Measurements from ENCODE around the gene CIAO1.
A peak's percentile ranks its signal among the peaks of the same experiment; 100 is the strongest.

CIAO1 gene

GRCh38 chr2:96316999-96317398 lies 51.0 kb downstream of the CIAO1 start:
- Histone ChIP-seq H3K9ac (ENCODE audit: low read depth, low read length) (no peak overlapping the region), H3K27me3 (ENCODE audit: insufficient read depth, low read length) (peaks cover 36% of the 10 kb centered on the region), H3K36me3 (ENCODE audit: insufficient read depth, low read length) (no peaks in the 10 kb centered on the region), H3K27ac (ENCODE audit: low read depth, low read length) (no peak overlapping the region), H3K4me3 (ENCODE audit: low read length) (no peak overlapping the region), H3K4me1 (ENCODE audit: insufficient read depth, low read length) (peaks cover 9% of the 10 kb centered on the region; the same call in 1 of the 2 replicates), H3K9me3 (ENCODE audit: insufficient read depth, low read depth, low read length) (no peaks in the 10 kb centered on the region)

- H3K9me3 ChIP-seq (ENCODE audit: insufficient read depth, low read depth, low read length), result no peaks in the 10 kb centered on the region
- peaks cover 42% of the 10 kb centered on the region for H3K27me3 ChIP-seq (ENCODE audit: insufficient read depth, low read length)
- H3K27ac ChIP-seq (ENCODE audit: low read depth, low read length), result no peak overlapping the region
- peaks cover 9% of the 10 kb centered on the region; the same call in 1 of the 2 replicates for H3K4me1 ChIP-seq (ENCODE audit: insufficient read depth, low read length)
- H3K9ac ChIP-seq (ENCODE audit: low read depth, low read length), result no peak overlapping the region
- 90% methylated on average over 4 of the region's 4 CpGs for WGBS
- H3K4me3 ChIP-seq (ENCODE audit: low read length), result no peak overlapping the region
- no peaks in the 10 kb centered on the region for H3K36me3 ChIP-seq (ENCODE audit: insufficient read depth, low read length)
These were observed 51.6 kb downstream of the CIAO1 start for GRCh38 chr2:96317584-96317997.

DNA sequence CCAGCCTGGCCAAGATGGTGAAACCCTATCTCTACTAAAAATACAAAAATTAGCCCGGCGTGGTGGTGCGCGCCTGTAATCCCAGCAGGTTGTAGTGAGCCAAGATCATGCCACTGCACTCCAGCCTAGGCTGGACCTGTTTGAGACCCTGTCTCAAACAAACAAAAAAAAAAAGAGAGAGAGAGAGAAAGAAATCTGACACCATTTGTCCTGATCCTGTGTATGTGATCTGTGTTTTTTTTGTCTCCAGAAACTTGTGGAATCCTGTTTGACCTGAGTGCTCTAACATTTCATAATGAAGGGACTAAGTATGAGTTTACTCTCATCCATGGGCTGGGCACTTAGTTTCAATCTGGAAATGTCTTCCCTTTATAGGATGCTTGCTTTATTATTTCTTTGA lies 52.7 kb downstream of the CIAO1 start:
- WGBS, result 100% methylated on average over 4 of the region's 4 CpGs
- no peak overlapping the region for H3K4me3 ChIP-seq (ENCODE audit: low read length)
- no peaks in the 10 kb centered on the region for H3K9me3 ChIP-seq (ENCODE audit: insufficient read depth, low read depth, low read length)
- H3K27ac ChIP-seq (ENCODE audit: low read depth, low read length), result no peak overlapping the region
- peaks cover 53% of the 10 kb centered on the region for H3K27me3 ChIP-seq (ENCODE audit: insufficient read depth, low read length)
- peaks cover 9% of the 10 kb centered on the region; the same call in 1 of the 2 replicates for H3K4me1 ChIP-seq (ENCODE audit: insufficient read depth, low read length)
- no peak overlapping the region for H3K9ac ChIP-seq (ENCODE audit: low read depth, low read length)
- H3K36me3 ChIP-seq (ENCODE audit: insufficient read depth, low read length), result no peaks in the 10 kb centered on the region

DNA sequence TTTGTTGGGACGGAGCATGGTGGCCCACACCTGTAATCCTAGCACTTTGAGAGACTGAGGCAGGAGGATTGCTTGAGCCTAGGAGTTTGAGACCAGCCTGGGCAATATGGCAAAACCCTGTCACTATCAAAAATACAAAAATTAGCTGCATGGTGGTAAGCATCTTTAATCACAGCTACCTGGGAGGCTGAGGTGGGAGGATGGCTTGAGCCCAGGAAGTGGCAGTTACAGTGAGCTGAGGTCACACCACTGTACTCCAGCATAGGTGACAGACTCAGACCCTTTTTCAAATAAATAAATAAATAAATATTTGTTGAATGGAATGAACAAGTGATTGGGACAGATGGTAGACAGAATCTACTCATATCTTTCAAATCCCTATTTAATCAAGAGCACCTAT lies 53.4 kb downstream of the CIAO1 start:
- H3K27me3 ChIP-seq (ENCODE audit: insufficient read depth, low read length), result peaks cover 60% of the 10 kb centered on the region
- H3K4me3 ChIP-seq (ENCODE audit: low read length), result no peak overlapping the region
- no peaks in the 10 kb centered on the region for H3K9me3 ChIP-seq (ENCODE audit: insufficient read depth, low read depth, low read length)
- no peaks in the 10 kb centered on the region for H3K36me3 ChIP-seq (ENCODE audit: insufficient read depth, low read length)
- H3K9ac ChIP-seq (ENCODE audit: low read depth, low read length), result no peak overlapping the region
- H3K27ac ChIP-seq (ENCODE audit: low read depth, low read length), result no peak overlapping the region
- WGBS, result 64% methylated on average over 1 of the region's 1 CpG
- H3K4me1 ChIP-seq (ENCODE audit: insufficient read depth, low read length), result peaks cover 9% of the 10 kb centered on the region; the same call in 1 of the 2 replicates

GRCh38 chr2:96320326-96320725 lies 54.3 kb downstream of the CIAO1 start:
- Histone ChIP-seq H3K9ac (ENCODE audit: low read depth, low read length) (no peak overlapping the region), H3K9me3 (ENCODE audit: insufficient read depth, low read depth, low read length) (no peaks in the 10 kb centered on the region), H3K27me3 (ENCODE audit: insufficient read depth, low read length) (peaks cover 67% of the 10 kb centered on the region), H3K27ac (ENCODE audit: low read depth, low read length) (no peak overlapping the region), H3K4me3 (ENCODE audit: low read length) (peak overlapping the region; percentile 70; the same call in 1 of the 2 replicates), H3K4me1 (ENCODE audit: insufficient read depth, low read length) (peaks cover 11% of the 10 kb centered on the region; the same call in 1 of the 2 replicates), H3K36me3 (ENCODE audit: insufficient read depth, low read length) (no peaks in the 10 kb centered on the region)
- WGBS, result 87% methylated on average over 3 of the region's 3 CpGs

DNA sequence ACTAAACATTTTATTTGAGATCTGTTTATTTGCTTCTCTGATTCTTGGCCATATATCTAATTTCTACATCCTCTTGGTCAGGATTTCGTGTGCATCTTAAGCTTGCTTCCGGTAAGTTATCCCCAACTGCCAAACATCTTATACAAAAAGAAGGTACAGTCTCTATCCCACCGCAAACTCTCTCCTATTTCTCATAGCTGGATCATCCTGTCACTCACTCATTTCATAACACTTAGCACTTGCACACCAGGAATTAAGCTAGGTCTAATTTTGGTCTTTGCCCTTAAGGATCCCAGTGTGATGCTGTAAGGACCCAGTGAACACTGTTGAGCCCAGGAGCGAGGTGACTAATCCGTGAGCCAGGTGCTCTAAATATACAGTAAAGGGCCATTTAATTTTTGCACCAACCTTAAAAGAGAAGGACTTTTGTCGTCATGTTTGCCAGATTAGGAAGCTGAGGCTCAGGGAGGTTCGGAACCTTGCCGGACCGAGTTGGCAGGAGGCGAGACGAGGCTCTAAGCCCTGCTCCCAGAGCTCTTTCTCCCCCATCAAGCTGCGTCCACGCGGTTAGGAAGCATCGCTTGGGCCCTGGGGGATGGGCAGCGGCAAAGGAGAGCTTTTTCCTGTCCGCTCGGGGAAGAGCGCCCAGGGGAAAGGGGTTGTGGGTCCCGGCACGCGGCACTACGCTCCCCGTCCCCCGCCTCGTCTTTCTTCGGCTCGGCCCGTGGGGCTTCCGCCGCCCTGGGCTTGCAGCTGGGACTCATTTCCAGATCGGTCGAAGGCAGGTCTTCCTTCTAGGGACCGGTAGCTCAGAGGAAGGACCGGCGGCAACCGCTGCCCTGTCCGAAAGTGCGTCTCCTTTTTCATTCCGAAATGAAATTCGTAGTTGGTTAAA lies 55.0 kb downstream of the CIAO1 start:
- Histone ChIP-seq H3K27ac (ENCODE audit: low read depth, low read length) (no peak overlapping the region), H3K9me3 (ENCODE audit: insufficient read depth, low read depth, low read length) (no peaks in the 10 kb centered on the region), H3K4me1 (ENCODE audit: insufficient read depth, low read length) (peaks cover 8% of the 10 kb centered on the region; the same call in 1 of the 2 replicates), H3K27me3 (ENCODE audit: insufficient read depth, low read length) (peaks cover 74% of the 10 kb centered on the region), H3K9ac (ENCODE audit: low read depth, low read length) (peak overlapping the region; percentile 61), H3K4me3 (ENCODE audit: low read length) (peak overlapping the region; percentile 70), H3K36me3 (ENCODE audit: insufficient read depth, low read length) (no peaks in the 10 kb centered on the region)
- WGBS, result 6% methylated on average over 41 of the region's 41 CpGs
